H9 (cell line): ENCODE measurements around the gene UPF3A. TPM values are rescaled to one million over a fixed set of nuclear protein-coding genes. Genes with fewer than 3 reads are reported as not detected.

Source experiments
- DNase-seq: peaks from one replicate; pipeline ENCODE4 v3.0.0-alpha.2; 2017
- H2AFZ ChIP-seq: one replicate; pipeline ENCODE4 v1.6.1; 2013; ENCODE audit warnings: mild to moderate bottlenecking, low read length, control low read depth, moderate library complexity
- H2AK5ac ChIP-seq: 2 replicates; pipeline ENCODE4 v1.6.1; 2013; ENCODE audit warnings: low read length, control low read depth, mixed read lengths; ENCODE audit not compliant: insufficient read length
- H2BK120ac ChIP-seq: one replicate; pipeline ENCODE4 v1.6.1; 2013; ENCODE audit warnings: low read depth, mild to moderate bottlenecking, low read length, control low read depth, inconsistent platforms; ENCODE audit not compliant: poor library complexity, severe bottlenecking
- H2BK12ac ChIP-seq: 2 replicates; pipeline ENCODE4 v1.6.1; 2013; ENCODE audit warnings: low read length, control low read depth, mixed read lengths, low read depth; ENCODE audit not compliant: insufficient read length
- H2BK15ac ChIP-seq: 2 replicates; pipeline ENCODE4 v1.6.1; 2013; ENCODE audit warnings: low read depth, low read length, control low read depth
- H2BK20ac ChIP-seq: one replicate; pipeline ENCODE4 v1.6.1; 2013; ENCODE audit warnings: low read depth, mild to moderate bottlenecking, low read length, control low read depth, inconsistent platforms; ENCODE audit not compliant: poor library complexity, severe bottlenecking
- H2BK5ac ChIP-seq: 2 replicates; pipeline ENCODE4 v1.6.1; 2013; ENCODE audit warnings: low read length, control low read depth, mixed read lengths; ENCODE audit not compliant: insufficient read length
- H3K14ac ChIP-seq: 2 replicates; pipeline ENCODE4 v1.6.1; 2013; ENCODE audit warnings: low read length, control low read depth; ENCODE audit not compliant: insufficient read depth
- H3K18ac ChIP-seq: 2 replicates; pipeline ENCODE4 v1.6.1; 2013; ENCODE audit warnings: low read depth, mild to moderate bottlenecking, mixed read lengths, low read length, control low read depth; ENCODE audit not compliant: insufficient read length
- H3K23ac ChIP-seq: 2 replicates; pipeline ENCODE4 v1.6.1; 2013; ENCODE audit warnings: low read length, control low read depth, mixed read lengths, low read depth; ENCODE audit not compliant: insufficient read length
- H3K23me2 ChIP-seq: 2 replicates; pipeline ENCODE4 v1.6.1; 2013; ENCODE audit warnings: low read depth, mild to moderate bottlenecking, mixed read lengths, low read length, control low read depth; ENCODE audit not compliant: insufficient read length, poor library complexity, severe bottlenecking
- H3K27ac ChIP-seq: 2 replicates; pipeline ENCODE4 v1.5.1; 2013; ENCODE audit warnings: low read length, control low read depth, mixed read lengths, low read depth; ENCODE audit not compliant: insufficient read length
- H3K27me3 ChIP-seq: 2 replicates; pipeline ENCODE4 v1.6.1; 2013; ENCODE audit warnings: low read length, control low read depth, inconsistent platforms; ENCODE audit not compliant: insufficient read depth
- H3K4ac ChIP-seq: 2 replicates; pipeline ENCODE4 v1.6.1; 2013; ENCODE audit warnings: low read depth, mild to moderate bottlenecking, control low read depth, inconsistent platforms, low read length, moderate library complexity
- H3K4me1 ChIP-seq: 2 replicates; pipeline ENCODE4 v1.6.1; 2013; ENCODE audit warnings: low read length, control low read depth, inconsistent platforms; ENCODE audit not compliant: insufficient read depth
- H3K4me2 ChIP-seq: 2 replicates; pipeline ENCODE4 v1.6.1; 2013; ENCODE audit warnings: low read length, control low read depth, mixed read lengths; ENCODE audit not compliant: insufficient read length, insufficient read depth
- H3K56ac ChIP-seq: 2 replicates; pipeline ENCODE4 v1.6.1; 2013; ENCODE audit warnings: low read depth, mild to moderate bottlenecking, mixed read lengths, low read length, control low read depth; ENCODE audit not compliant: insufficient read length
- H3K79me1 ChIP-seq: 2 replicates; pipeline ENCODE4 v1.6.1; 2013; ENCODE audit warnings: low read depth, mild to moderate bottlenecking, moderate library complexity, low read length, control low read depth, inconsistent platforms; ENCODE audit not compliant: insufficient read depth, poor library complexity, severe bottlenecking
- H3K79me2 ChIP-seq: 2 replicates; pipeline ENCODE4 v1.6.1; 2013; ENCODE audit warnings: low read length, control low read depth, inconsistent platforms; ENCODE audit not compliant: insufficient read depth
- H3K9ac ChIP-seq: 2 replicates; pipeline ENCODE4 v1.6.1; 2013; ENCODE audit warnings: low read length, control low read depth, mixed read lengths; ENCODE audit not compliant: insufficient read length; ENCODE audit errors: extremely low read depth
- H3K9me3 ChIP-seq: one replicate; pipeline ENCODE4 v1.6.1; 2013; ENCODE audit warnings: low read depth, low read length, inconsistent platforms; ENCODE audit not compliant: control insufficient read depth
- H3T11ph ChIP-seq: one replicate; pipeline ENCODE4 v1.6.1; 2013; ENCODE audit warnings: mild to moderate bottlenecking, low read length, control low read depth, inconsistent platforms
- H4K20me1 ChIP-seq: one replicate; pipeline ENCODE4 v1.6.1; 2013; ENCODE audit not compliant: control insufficient read depth, insufficient read length, insufficient read depth
- H4K5ac ChIP-seq: 2 replicates; pipeline ENCODE4 v1.6.1; 2013; ENCODE audit warnings: low read depth, mild to moderate bottlenecking, mixed read lengths, low read length, control low read depth; ENCODE audit not compliant: insufficient read length
- H4K8ac ChIP-seq: replicated peaks from 2 replicates; pipeline ENCODE4 v1.6.1; 2013; ENCODE audit warnings: low read length, control low read depth, mixed read lengths, low read depth; ENCODE audit not compliant: insufficient read length
- H4K91ac ChIP-seq: 2 replicates; pipeline ENCODE4 v1.6.1; 2013; ENCODE audit warnings: low read depth, mild to moderate bottlenecking, moderate library complexity, mixed read lengths, low read length, control low read depth; ENCODE audit not compliant: insufficient read length
- H3K27ac Mint-ChIP-seq, 3 experiments: 2 replicates in 2 of 3; 3 replicates in 1 of 3; pipeline ENCODE4 v1.8.0; 2020 to 2021; ENCODE audit warnings: mixed read lengths in 3 of 3, mild to moderate bottlenecking in 1 of 3, moderate library complexity in 1 of 3
- H3K27me3 Mint-ChIP-seq: 2 replicates; pipeline ENCODE4 v1.8.0; 2021; ENCODE audit warnings: low read depth, mild to moderate bottlenecking, moderate library complexity, mixed read lengths
- H3K36me3 Mint-ChIP-seq, 3 experiments: 2 replicates in 2 of 3; 3 replicates in 1 of 3; pipeline ENCODE4 v1.8.0; 2020 to 2021; ENCODE audit warnings: low read depth in 3 of 3, mixed read lengths in 3 of 3; ENCODE audit not compliant: insufficient read depth in 1 of 3
- H3K4me1 Mint-ChIP-seq, 2 experiments: 2 replicates each; pipeline ENCODE4 v1.8.0; 2020; ENCODE audit warnings: mixed read lengths in 2 of 2
- H3K4me3 Mint-ChIP-seq, 2 experiments: 2 replicates in 1 of 2; 3 replicates in 1 of 2; pipeline ENCODE4 v1.8.0; 2020 to 2021; ENCODE audit warnings: mild to moderate bottlenecking in 2 of 2, mixed read lengths in 2 of 2, moderate library complexity in 1 of 2
- H3K9me3 Mint-ChIP-seq, 2 experiments: 2 replicates in 1 of 2; 3 replicates in 1 of 2; pipeline ENCODE4 v1.8.0; 2020; ENCODE audit warnings: mild to moderate bottlenecking in 2 of 2, mixed read lengths in 2 of 2, moderate library complexity in 1 of 2
- CTCF ChIP-seq: fragments of 200-600 bp; sonication (generic); conservative IDR thresholded peaks from 3 replicates; pipeline ENCODE4 v1.8.0; 2021; ENCODE audit warnings: antibody characterized with exemption, mild to moderate bottlenecking
- WGBS: extraction: QIAGEN DNeasy Blood & Tissue Kit; methylation state at CpG from one replicate; pipeline ENCODE4 v1.1.7; 2013; ENCODE audit warnings: missing lambda C conversion rate, low lambda C conversion rate, mixed read lengths; ENCODE audit not compliant: insufficient read length; ENCODE audit errors: extremely low coverage; 5-methylcytosine and 5-hydroxymethylcytosine counted together
- total RNA-seq: library from RNA; stranded (reverse); gene quantifications from 2 replicates; pipeline ENCODE4 v1.2.1, GENCODE V29; 2021

The UPF3A gene
- total RNA-seq, 1 experiment from 2014 or later: 81.8 TPM

GRCh38 chr13:114298866-114299265 lies 17.5 kb downstream of the UPF3A start:
- Histone ChIP-seq H3K14ac (no peak overlapping the region), H4K20me1 (no peaks in the 10 kb centered on the region), H3K56ac (no peak overlapping the region), H3K4me2 (no peak overlapping the region), H3K18ac (no peak overlapping the region), H3K4ac (no peak overlapping the region), H2BK120ac (no peak overlapping the region), H3K23me2 (no peaks in the 10 kb centered on the region), H4K5ac (no peak overlapping the region), H2BK5ac (no peak overlapping the region), H4K91ac (no peak overlapping the region), H3K9ac (no peak overlapping the region), H3K4me1 (no peaks in the 10 kb centered on the region), H3K79me1 (no peaks in the 10 kb centered on the region), H2BK12ac (no peak overlapping the region), H3K9me3 (no peaks in the 10 kb centered on the region), H3K79me2 (no peaks in the 10 kb centered on the region), H2BK20ac (no peak overlapping the region), H3T11ph (no peak overlapping the region), H4K8ac (no peak overlapping the region), H2BK15ac (no peak overlapping the region), H2AFZ (no peak overlapping the region), H2AK5ac (no peak overlapping the region), H3K27ac (no peak overlapping the region), H3K23ac (no peak overlapping the region), H3K27me3 (no peaks in the 10 kb centered on the region)
- Mint-ChIP-seq H3K4me1 (no peaks in the 10 kb centered on the region), H3K36me3 (peaks cover 39 to 85% (median 64%) of the 10 kb centered on the region in 3 experiments), H3K27ac (peak overlapping the region in 1 of 3 experiments; percentile 70; a peak in 2 of 7 replicates), H3K27me3 (no peaks in the 10 kb centered on the region), H3K4me3 (no peak overlapping the region), H3K9me3 (no peaks in the 10 kb centered on the region)
- TF ChIP-seq CTCF: no peak
- no peak for DNase-seq
- WGBS: no CpG with 5 or more reads among the region's 12 CpGs
